SK-N-SH (cell line): ENCODE measurements around the gene EEIG1. TPM values are rescaled to one million over a fixed set of nuclear protein-coding genes. Genes with fewer than 3 reads are reported as not detected.

ENCODE experiments used
- CTCF ChIA-PET: fragments of 300-600, 350-600 bp; formaldehyde crosslinking; extraction: SDS; loops from one replicate; lab custom pipeline; 2021; lab: Yijun Ruan, JAX
- POLR2A ChIA-PET: fragments of 350-600 bp; sonication (Branson Sonifier 250); formaldehyde crosslinking; extraction: SDS; loops from one replicate; lab custom pipeline; 2020; ENCODE audit warnings: antibody characterized with exemption, inconsistent platforms; lab: Yijun Ruan, JAX
- DNase-seq: peaks from one replicate; pipeline ENCODE4 v3.0.0; 2012
- H2AFZ ChIP-seq: fragments of 200-600 bp; sonication (generic); 2 replicates; pipeline ENCODE4 v1.8.1; 2016; ENCODE audit warnings: antibody characterized with exemption, mild to moderate bottlenecking, low read depth
- H3F3A ChIP-seq: fragments of 200-600 bp; sonication (generic); replicated peaks from 2 replicates; pipeline ENCODE3; 2016; ENCODE audit warnings: antibody characterized with exemption, mild to moderate bottlenecking; ENCODE audit not compliant: insufficient read depth
- H3K27ac ChIP-seq, 2 experiments: fragments of 200-500 bp in 1 of 2; fragments of 200-600 bp in 1 of 2; sonication (Bioruptor generic) in 1 of 2; sonication (generic), shearing (Covaris generic) in 1 of 2; 2 replicates each; pipeline versions ENCODE4 v1.5.1 to v1.6.1; 2014 to 2016; ENCODE audit warnings: low read depth in 2 of 2, inconsistent platforms in 1 of 2, low read length in 1 of 2, mild to moderate bottlenecking in 1 of 2, mixed read lengths in 1 of 2
- H3K27me3 ChIP-seq: fragments of 200-600 bp; sonication (generic), shearing (Covaris generic); 2 replicates; pipeline ENCODE4 v1.6.1; 2016; ENCODE audit warnings: mixed run types; ENCODE audit not compliant: insufficient read depth
- H3K36me3 ChIP-seq, 2 experiments: fragments of 200-500 bp in 1 of 2; fragments of 200-600 bp in 1 of 2; sonication (Bioruptor generic) in 1 of 2; sonication (generic) in 1 of 2; replicated peaks in 1 of 2; 2 replicates each; pipeline versions ENCODE3 to v1.5.1; 2014 to 2016; ENCODE audit warnings: low read length in 1 of 2, mild to moderate bottlenecking in 1 of 2; ENCODE audit not compliant: insufficient read depth in 2 of 2, control insufficient read depth in 1 of 2
- H3K4me1 ChIP-seq, 2 experiments: fragments of 200-500 bp in 1 of 2; fragments of 200-600 bp in 1 of 2; sonication (Bioruptor generic) in 1 of 2; sonication (generic), shearing (Covaris generic) in 1 of 2; 2 replicates each; pipeline versions ENCODE4 v1.5.1 to v1.6.1; 2014 to 2016; ENCODE audit warnings: low read depth in 1 of 2, low read length in 1 of 2, mixed run types in 1 of 2; ENCODE audit not compliant: insufficient read depth in 2 of 2, control insufficient read depth in 1 of 2
- H3K4me2 ChIP-seq: fragments of 200-600 bp; sonication (generic), shearing (Covaris generic); 2 replicates; pipeline ENCODE4 v1.6.1; 2017; ENCODE audit warnings: mixed run types
- H3K4me3 ChIP-seq, 2 experiments: fragments of 200-500 bp in 1 of 2; fragments of 200-600 bp in 1 of 2; sonication (Bioruptor generic) in 1 of 2; sonication (generic), shearing (Covaris generic) in 1 of 2; 2 replicates each; pipeline versions ENCODE4 v1.5.1 to v1.8.1; 2014 to 2016; ENCODE audit warnings: low read depth in 2 of 2, inconsistent platforms in 1 of 2, low read length in 1 of 2, mild to moderate bottlenecking in 1 of 2, mixed read lengths in 1 of 2, moderate library complexity in 1 of 2
- H3K79me2 ChIP-seq: fragments of 200-600 bp; sonication (generic); 2 replicates; pipeline ENCODE4 v1.8.1; 2017; ENCODE audit warnings: mild to moderate bottlenecking; ENCODE audit not compliant: insufficient read depth
- H3K9ac ChIP-seq: fragments of 200-600 bp; sonication (generic); 2 replicates; pipeline ENCODE4 v1.6.1; 2017; ENCODE audit warnings: mixed run types
- H3K9me2 ChIP-seq: fragments of 200-600 bp; sonication (generic); 2 replicates; pipeline ENCODE4 v1.6.1; 2017; ENCODE audit warnings: mixed run types
- H3K9me3 ChIP-seq: fragments of 200-600 bp; sonication (generic); 2 replicates; pipeline ENCODE4 v1.6.1; 2017; ENCODE audit warnings: mixed run types, mild to moderate bottlenecking, moderate library complexity
- H4K20me1 ChIP-seq: fragments of 200-600 bp; sonication (generic); 2 replicates; pipeline ENCODE4 v1.6.1; 2017; ENCODE audit warnings: mild to moderate bottlenecking, mixed run types; ENCODE audit not compliant: insufficient read depth
- FOXJ3 ChIP-seq: sonication (generic); formaldehyde crosslinking; IDR thresholded peaks from 2 replicates; pipeline ENCODE4 v1.5.1; 2020; ENCODE audit warnings: mild to moderate bottlenecking, missing genetic modification reagents
- MXI1 ChIP-seq: IDR thresholded peaks from 2 replicates; pipeline ENCODE4 v1.6.1; 2012; ENCODE audit warnings: mild to moderate bottlenecking, low read depth, low read length, improper control_type of control experiment
- NFIC ChIP-seq: IDR thresholded peaks from 2 replicates; pipeline ENCODE4 v1.4.0; 2012; ENCODE audit warnings: borderline replicate concordance
- RFX5 ChIP-seq: IDR thresholded peaks from 2 replicates; pipeline ENCODE4 v1.6.1; 2012; ENCODE audit warnings: mild to moderate bottlenecking, improper control_type of control experiment, low read length
- SIN3A ChIP-seq: IDR thresholded peaks from 2 replicates; pipeline ENCODE4 v1.6.1; 2012; ENCODE audit warnings: low read depth, mild to moderate bottlenecking, low read length, moderate library complexity, borderline replicate concordance
- TCF12 ChIP-seq: IDR thresholded peaks from 2 replicates; pipeline ENCODE4 v1.4.0; 2012
- WGBS: methylation state at CpG from one replicate; pipeline ENCODE4 v1.1.6; 2017; ENCODE audit warnings: low lambda C conversion rate; 5-methylcytosine and 5-hydroxymethylcytosine counted together
- polyA plus RNA-seq, 3 experiments: library from polyadenylated mRNA; depleted of rRNA; stranded (reverse); fragments of >200 nt; gene quantifications; 2 replicates each; pipeline ENCODE4 v1.2.3, GENCODE V29; 2012
- TF ChIP-seq, protein P1 (sequence below): IDR thresholded peaks from 2 replicates; pipeline ENCODE4 v1.4.0; 2012; ENCODE audit warnings: low read depth, borderline replicate concordance
- TF ChIP-seq, protein P2 (sequence below): fragments of 150-350 bp; IDR thresholded peaks from 2 replicates; pipeline ENCODE4 v1.6.1; 2016; ENCODE audit warnings: mild to moderate bottlenecking, low read depth, low read length
- TF ChIP-seq, protein P3 (sequence below): IDR thresholded peaks from 2 replicates; pipeline ENCODE4; 2012

Gene EEIG1
- polyA plus RNA-seq, 1 of the 3 experiments (the other 2 are of a cell fraction) = 26.2 TPM

DNA sequence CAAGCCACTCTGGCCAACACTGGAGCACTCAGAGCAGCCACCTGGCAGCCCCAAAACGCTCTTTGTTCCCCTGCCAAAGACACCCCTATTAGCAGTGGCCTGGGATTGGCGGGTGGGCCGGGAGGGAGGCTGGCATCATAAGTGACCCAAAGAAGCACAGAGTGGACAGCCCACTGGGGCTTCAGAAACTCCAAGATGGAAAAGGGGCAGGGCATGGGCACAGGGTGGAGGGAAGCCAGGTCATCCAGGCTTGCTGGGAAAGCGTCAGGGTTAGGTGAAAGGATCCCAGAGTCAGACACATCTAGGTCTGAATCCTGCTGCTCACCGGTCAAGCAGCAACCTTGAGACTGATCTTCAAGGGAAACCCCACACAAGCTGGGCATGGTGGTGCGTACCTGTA is 14.8 kb downstream of the EEIG1 start:
- Histone ChIP-seq H3K79me2 (peaks cover 84% of the 10 kb centered on the region), H3K36me3 (no peaks in the 10 kb centered on the region), H3K9ac (peak overlapping the region; percentile 64), H2AFZ (no peak overlapping the region), H3K27me3 (no peaks in the 10 kb centered on the region), H4K20me1 (0 out of 2 replicates have a peak, but pooled peaks cover 4% of the 10 kb centered on the region), H3K9me3 (no peaks in the 10 kb centered on the region), H3K4me3 (no peak overlapping the region), H3K4me1 (peaks cover 79 to 94% of the 10 kb centered on the region in 2 experiments), H3K9me2 (no peaks in the 10 kb centered on the region), H3K4me2 (peak overlapping the region; percentile 77; the same call in 1 of the 2 replicates), H3F3A (peaks cover 15% of the 10 kb centered on the region), H3K27ac (peak overlapping the region; percentile 91 to 93)
- POLR2A ChIA-PET = interaction anchor here (1.1 kb wide), 1 partner anchor 8 kb away, joined by 3 read pairs; no protein-coding TSS in a partner anchor
- DNase-seq = peak; percentile 54
- TF ChIP-seq RFX5 (peak; percentile 1; the same call in 1 of the 2 replicates), NFIC (no peak), MXI1 (no peak), SIN3A (no peak), FOXJ3 (CRISPR knock-in tag) (no peak), TCF12 (no peak)
- TF ChIP-seq, protein P1, sequence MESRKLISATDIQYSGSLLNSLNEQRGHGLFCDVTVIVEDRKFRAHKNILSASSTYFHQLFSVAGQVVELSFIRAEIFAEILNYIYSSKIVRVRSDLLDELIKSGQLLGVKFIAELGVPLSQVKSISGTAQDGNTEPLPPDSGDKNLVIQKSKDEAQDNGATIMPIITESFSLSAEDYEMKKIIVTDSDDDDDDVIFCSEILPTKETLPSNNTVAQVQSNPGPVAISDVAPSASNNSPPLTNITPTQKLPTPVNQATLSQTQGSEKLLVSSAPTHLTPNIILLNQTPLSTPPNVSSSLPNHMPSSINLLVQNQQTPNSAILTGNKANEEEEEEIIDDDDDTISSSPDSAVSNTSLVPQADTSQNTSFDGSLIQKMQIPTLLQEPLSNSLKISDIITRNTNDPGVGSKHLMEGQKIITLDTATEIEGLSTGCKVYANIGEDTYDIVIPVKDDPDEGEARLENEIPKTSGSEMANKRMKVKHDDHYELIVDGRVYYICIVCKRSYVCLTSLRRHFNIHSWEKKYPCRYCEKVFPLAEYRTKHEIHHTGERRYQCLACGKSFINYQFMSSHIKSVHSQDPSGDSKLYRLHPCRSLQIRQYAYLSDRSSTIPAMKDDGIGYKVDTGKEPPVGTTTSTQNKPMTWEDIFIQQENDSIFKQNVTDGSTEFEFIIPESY = 0 out of 2 replicates have a peak, but pooled peaks have one; percentile 2
- CTCF ChIA-PET = interaction anchor here (1.0 to 4.7 kb wide), 5 partner anchors 8 to 70 kb away, joined by 4 to 21 read pairs (median 12); no protein-coding TSS in a partner anchor
- WGBS = 42% methylated on average over 5 of the region's 6 CpGs

DNA sequence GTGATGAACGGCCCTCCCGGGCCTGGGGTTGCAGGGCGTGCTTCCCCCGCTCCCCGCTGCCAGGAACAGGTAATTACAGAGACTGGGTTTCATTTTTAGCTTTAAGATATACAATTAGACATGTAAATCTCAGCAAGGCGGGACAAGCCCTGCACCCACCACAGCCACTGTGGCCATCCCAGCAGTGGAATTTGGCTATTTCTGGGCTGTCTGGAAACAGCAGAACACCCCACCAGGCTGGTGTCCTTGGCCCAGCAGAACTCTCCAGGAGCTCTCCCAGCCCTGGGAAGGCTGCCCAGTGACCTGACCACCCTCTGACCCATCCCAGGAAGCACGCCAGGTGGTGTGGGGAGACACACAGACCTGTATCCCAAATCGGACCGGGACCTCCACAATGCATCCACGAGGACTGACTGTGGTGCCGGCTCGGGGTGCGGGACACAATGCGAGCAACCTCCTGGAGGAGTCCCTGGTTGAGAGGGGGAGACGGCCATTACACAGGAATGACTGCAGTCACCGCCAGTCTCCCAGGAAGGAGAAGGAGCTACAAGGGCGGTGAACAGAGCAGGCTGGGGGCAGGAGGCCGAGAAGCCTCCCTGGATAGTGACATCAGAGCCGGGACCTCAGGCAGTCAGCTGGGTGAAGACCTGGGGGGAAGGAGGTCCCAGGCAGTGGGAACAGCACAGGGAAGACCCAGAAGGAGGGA is 17.3 kb downstream of the EEIG1 start:
- Histone ChIP-seq H3F3A (peaks cover 12% of the 10 kb centered on the region), H3K4me2 (peak overlapping the region; percentile 58; the same call in 1 of the 2 replicates), H3K9me3 (no peaks in the 10 kb centered on the region), H4K20me1 (no peaks in the 10 kb centered on the region), H3K27me3 (no peaks in the 10 kb centered on the region), H3K4me1 (peaks cover 56 to 80% of the 10 kb centered on the region in 2 experiments), H3K4me3 (no peak overlapping the region), H3K9me2 (no peaks in the 10 kb centered on the region), H3K36me3 (no peaks in the 10 kb centered on the region), H3K9ac (no peak overlapping the region), H3K79me2 (peaks cover 70% of the 10 kb centered on the region), H2AFZ (no peak overlapping the region), H3K27ac (peak overlapping the region in 1 of 2 experiments; percentile 72; a peak in 3 of 4 replicates)
- ChIA-PET CTCF (interaction anchor here (0.7 to 6.2 kb wide), 7 partner anchors 11 to 154 kb away, joined by 3 to 55 read pairs (median 4); no protein-coding TSS in a partner anchor), POLR2A (no interaction called here)
- WGBS = 59% methylated on average over 9 of the region's 19 CpGs
- TF ChIP-seq, protein P2, sequence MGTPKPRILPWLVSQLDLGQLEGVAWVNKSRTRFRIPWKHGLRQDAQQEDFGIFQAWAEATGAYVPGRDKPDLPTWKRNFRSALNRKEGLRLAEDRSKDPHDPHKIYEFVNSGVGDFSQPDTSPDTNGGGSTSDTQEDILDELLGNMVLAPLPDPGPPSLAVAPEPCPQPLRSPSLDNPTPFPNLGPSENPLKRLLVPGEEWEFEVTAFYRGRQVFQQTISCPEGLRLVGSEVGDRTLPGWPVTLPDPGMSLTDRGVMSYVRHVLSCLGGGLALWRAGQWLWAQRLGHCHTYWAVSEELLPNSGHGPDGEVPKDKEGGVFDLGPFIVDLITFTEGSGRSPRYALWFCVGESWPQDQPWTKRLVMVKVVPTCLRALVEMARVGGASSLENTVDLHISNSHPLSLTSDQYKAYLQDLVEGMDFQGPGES = no peak
- TF ChIP-seq, protein P3, sequence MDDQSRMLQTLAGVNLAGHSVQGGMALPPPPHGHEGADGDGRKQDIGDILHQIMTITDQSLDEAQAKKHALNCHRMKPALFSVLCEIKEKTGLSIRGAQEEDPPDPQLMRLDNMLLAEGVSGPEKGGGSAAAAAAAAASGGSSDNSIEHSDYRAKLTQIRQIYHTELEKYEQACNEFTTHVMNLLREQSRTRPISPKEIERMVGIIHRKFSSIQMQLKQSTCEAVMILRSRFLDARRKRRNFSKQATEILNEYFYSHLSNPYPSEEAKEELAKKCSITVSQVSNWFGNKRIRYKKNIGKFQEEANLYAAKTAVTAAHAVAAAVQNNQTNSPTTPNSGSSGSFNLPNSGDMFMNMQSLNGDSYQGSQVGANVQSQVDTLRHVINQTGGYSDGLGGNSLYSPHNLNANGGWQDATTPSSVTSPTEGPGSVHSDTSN = peak; percentile 35; the same call in 1 of the 2 replicates
- no peak for DNase-seq
